Esophagus muscularis mucosa (tissue), 4 donors: ENCODE measurements around the gene HOPX. TPM values are rescaled to one million over a fixed set of nuclear protein-coding genes. Genes with fewer than 3 reads are reported as not detected.

Experiments used
- DNase-seq: peaks from one replicate; pipeline ENCODE4 v3.0.0-alpha.2; 2017; ENCODE audit errors: extremely low spot score
- H3K27ac ChIP-seq, 4 donors: fragments of 200-600 bp; sonication (generic); replicated peaks in 1 of 4; 1 replicate in 3 of 4; 2 replicates in 1 of 4; pipeline ENCODE4 v1.5.1; 2016 to 2019; ENCODE audit warnings: mild to moderate bottlenecking in 1 of 4
- H3K27me3 ChIP-seq, 4 donors: fragments of 200-600 bp; sonication (generic); one replicate each; pipeline versions ENCODE4 v1.5.1 to v1.6.0; 2016 to 2019
- H3K36me3 ChIP-seq, 4 donors: fragments of 200-600 bp; sonication (generic); one replicate each; pipeline ENCODE4 v1.5.1; 2016 to 2019
- H3K4me1 ChIP-seq, 4 donors: fragments of 200-600 bp; sonication (generic); one replicate each; pipeline ENCODE4 v1.5.1; 2016 to 2019
- H3K4me3 ChIP-seq, 4 donors: fragments of 200-600 bp; sonication (generic); 1 replicate in 2 of 4; 2 replicates in 2 of 4; pipeline ENCODE4 v1.5.1; 2016 to 2019; ENCODE audit warnings: mild to moderate bottlenecking in 4 of 4, moderate library complexity in 1 of 4
- H3K9me3 ChIP-seq, 4 donors: fragments of 200-600 bp; sonication (generic); 1 replicate in 3 of 4; 2 replicates in 1 of 4; pipeline ENCODE4 v1.5.1; 2016 to 2019
- CTCF ChIP-seq, 3 experiments: fragments of 200-600 bp in 2 of 3; fragments of 450-650 bp in 1 of 3; sonication (generic) in 2 of 3; IDR thresholded peaks; one replicate each; pipeline ENCODE4 v1.5.1; 2017 to 2019; ENCODE audit warnings: antibody characterized with exemption in 3 of 3, mild to moderate bottlenecking in 2 of 3, moderate library complexity in 1 of 3
- EP300 ChIP-seq: sonication (generic); formaldehyde crosslinking; IDR thresholded peaks from one replicate; pipeline ENCODE4 v1.6.1; 2017; ENCODE audit warnings: antibody characterized with exemption
- POLR2A ChIP-seq: fragments of 450-650 bp; IDR thresholded peaks from one replicate; pipeline ENCODE4 v1.6.1; 2017; ENCODE audit warnings: antibody characterized with exemption, moderate library complexity, mild to moderate bottlenecking, low read depth
- POLR2AphosphoS5 ChIP-seq, 2 donors: sonication (generic); formaldehyde crosslinking; IDR thresholded peaks; one replicate each; pipeline ENCODE4 v1.6.1; 2017; ENCODE audit warnings: antibody characterized with exemption in 2 of 2
- WGBS: methylation state at CpG from one replicate; pipeline ENCODE4 v1.1.5; 2018; 5-methylcytosine and 5-hydroxymethylcytosine counted together
- intact Hi-C: fragments of 100-400 bp; cut with DNase I; formaldehyde crosslinking; loops from one replicate; pipeline ENCODE4 v1.15.1; 2023
- total RNA-seq, 4 donors: library from RNA; depleted of rRNA; stranded (reverse); fragments of >200 nt; gene quantifications; one replicate each; pipeline versions ENCODE4 v1.1.0 to v1.2.1, GENCODE V29; 2016

HOPX gene
- total RNA-seq, 4 donors from 2014 or later = 5.1 to 11.9 (median 7.5) TPM

- no peaks in the 10 kb centered on the region for H3K36me3 ChIP-seq
- peaks cover 0 to 7% (median 0%) of the 10 kb centered on the region in 4 donors for H3K9me3 ChIP-seq
- TF ChIP-seq POLR2A (no peak), EP300 (no peak), CTCF (IDR thresholded peaks at IDR 0.05) (no peak), POLR2AphosphoS5 (IDR thresholded peaks at IDR 0.05) (no peak)
- WGBS = 48% methylated on average over 5 of the region's 5 CpGs
- H3K27me3 ChIP-seq = no peaks in the 10 kb centered on the region
- H3K4me1 ChIP-seq = no peaks in the 10 kb centered on the region
- intact Hi-C loops = no loop called here
- no peak overlapping the region for H3K4me3 ChIP-seq
- no peak for DNase-seq
- no peak overlapping the region for H3K27ac ChIP-seq
Measured at GRCh38 chr4:56630876-56631666, 50.0 kb downstream of the HOPX start.

DNA sequence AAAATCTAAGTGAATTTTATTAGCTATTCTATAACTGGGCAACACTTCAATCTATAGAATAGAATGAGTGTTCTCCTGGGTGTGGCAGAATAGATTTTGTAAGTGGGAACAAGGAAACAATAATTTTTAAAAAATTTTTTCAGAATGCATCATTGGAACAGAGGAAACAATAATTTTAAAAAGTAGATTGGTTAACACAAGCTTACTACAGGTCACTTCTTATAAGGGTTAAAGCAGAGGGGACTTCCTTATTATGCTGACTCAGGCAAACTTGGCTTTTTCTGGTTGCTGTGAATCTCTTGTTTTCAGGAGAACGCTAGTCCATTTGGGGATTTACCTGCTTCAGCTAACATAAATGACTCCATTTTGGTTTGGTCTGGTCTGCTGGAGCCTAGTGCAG lies 52.5 kb downstream of the HOPX start:
- intact Hi-C loops = no loop called here
- TF ChIP-seq POLR2AphosphoS5 (IDR thresholded peaks at IDR 0.05) = no peak
- TF ChIP-seq POLR2A = no peak
- no peak for TF ChIP-seq EP300
- TF ChIP-seq CTCF (IDR thresholded peaks at IDR 0.05) = no peak
- H3K27me3 ChIP-seq = no peaks in the 10 kb centered on the region
- 60% methylated on average over 1 of the region's 1 CpG for WGBS
- H3K36me3 ChIP-seq = no peaks in the 10 kb centered on the region
- H3K9me3 ChIP-seq = peaks cover 0 to 18% (median 0%) of the 10 kb centered on the region in 4 donors
- H3K27ac ChIP-seq = no peak overlapping the region
- no peak for DNase-seq
- no peaks in the 10 kb centered on the region for H3K4me1 ChIP-seq
- no peak overlapping the region for H3K4me3 ChIP-seq

DNA sequence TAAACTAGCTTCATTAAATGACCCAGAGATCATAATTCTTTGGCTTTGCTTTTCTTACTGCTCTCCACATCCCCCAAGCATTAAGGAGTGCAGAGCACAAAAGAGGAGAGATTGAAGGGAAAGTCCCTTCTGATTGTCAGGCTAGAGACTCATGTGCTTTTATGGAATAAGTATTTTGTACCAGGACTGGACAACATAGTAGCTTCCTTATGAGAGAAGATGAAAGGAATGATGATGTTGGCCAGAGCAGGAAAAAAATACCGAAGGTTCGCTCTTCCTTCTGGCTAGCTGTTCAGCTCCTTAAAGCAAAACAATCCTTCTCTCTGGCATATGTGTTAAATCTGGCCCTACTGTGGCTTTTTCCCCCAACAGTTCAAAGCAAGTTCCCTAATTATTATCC lies 53.1 kb downstream of the HOPX start:
- TF ChIP-seq CTCF (IDR thresholded peaks at IDR 0.05) = no peak
- no peak for TF ChIP-seq EP300
- Histone ChIP-seq H3K27ac (no peak overlapping the region), H3K9me3 (peaks cover 0 to 18% (median 0%) of the 10 kb centered on the region in 4 donors), H3K27me3 (no peaks in the 10 kb centered on the region), H3K4me1 (no peaks in the 10 kb centered on the region), H3K36me3 (no peaks in the 10 kb centered on the region), H3K4me3 (no peak overlapping the region)
- WGBS = 48% methylated on average over 2 of the region's 2 CpGs
- intact Hi-C loops = no loop called here
- DNase-seq = no peak

GRCh38 chr4:56627375-56627774 lies 53.7 kb downstream of the HOPX start:
- H3K4me3 ChIP-seq = no peak overlapping the region
- no peak for DNase-seq
- no CpG with 5 or more reads among the region's 1 CpG for WGBS
- peaks cover 0 to 18% (median 0%) of the 10 kb centered on the region in 4 donors for H3K9me3 ChIP-seq
- no peaks in the 10 kb centered on the region for H3K36me3 ChIP-seq
- H3K27ac ChIP-seq = no peak overlapping the region
- intact Hi-C loops = no loop called here
- H3K27me3 ChIP-seq = no peaks in the 10 kb centered on the region
- H3K4me1 ChIP-seq = no peaks in the 10 kb centered on the region
- TF ChIP-seq POLR2A (no peak), POLR2AphosphoS5 (IDR thresholded peaks at IDR 0.05) (no peak), EP300 (no peak), CTCF (IDR thresholded peaks at IDR 0.05) (no peak)

- TF ChIP-seq POLR2A (no peak), POLR2AphosphoS5 (IDR thresholded peaks at IDR 0.05) (no peak), EP300 (no peak), CTCF (IDR thresholded peaks at IDR 0.05) (no peak)
- DNase-seq = no peak
- intact Hi-C loops = no loop called here
- peaks cover 0 to 18% (median 0%) of the 10 kb centered on the region in 4 donors for H3K9me3 ChIP-seq
- no peaks in the 10 kb centered on the region for H3K27me3 ChIP-seq
- H3K27ac ChIP-seq = no peak overlapping the region
- 92% methylated on average over 2 of the region's 2 CpGs for WGBS
- H3K4me3 ChIP-seq = no peak overlapping the region
- no peaks in the 10 kb centered on the region for H3K4me1 ChIP-seq
- H3K36me3 ChIP-seq = no peaks in the 10 kb centered on the region
Measured at GRCh38 chr4:56626963-56627362, 54.1 kb downstream of the HOPX start.
